Measurements from ENCODE around the gene GTF2IRD2.
"Not testable (repeated sequence)": the region's sequence is repeated elsewhere in the genome, so short reads cannot be mapped to it uniquely, and the experiment has no call there.

Gene GTF2IRD2

GRCh38 chr7:74783595-74783994 lies 67.8 kb downstream of the GTF2IRD2 start:
- DNase-seq: not testable (repeated sequence)

- DNase-seq: not testable (repeated sequence)
Measured at GRCh38 chr7:74781746-74782145, 69.7 kb downstream of the GTF2IRD2 start.

- not testable (repeated sequence) for DNase-seq
Measured at GRCh38 chr7:74779053-74779452, 72.4 kb downstream of the GTF2IRD2 start.

GRCh38 chr7:74775111-74775510 lies 76.3 kb downstream of the GTF2IRD2 start:
- DNase-seq: not testable (repeated sequence)

GRCh38 chr7:74773760-74774750 lies 77.3 kb downstream of the GTF2IRD2 start, which contains the start of gene NCF1:
Gene NCF1, plus strand, starts transcription at chr7:74774011. Its CDS starts 21 bp downstream, at chr7:74774032.
- not testable (repeated sequence) for DNase-seq

DNA sequence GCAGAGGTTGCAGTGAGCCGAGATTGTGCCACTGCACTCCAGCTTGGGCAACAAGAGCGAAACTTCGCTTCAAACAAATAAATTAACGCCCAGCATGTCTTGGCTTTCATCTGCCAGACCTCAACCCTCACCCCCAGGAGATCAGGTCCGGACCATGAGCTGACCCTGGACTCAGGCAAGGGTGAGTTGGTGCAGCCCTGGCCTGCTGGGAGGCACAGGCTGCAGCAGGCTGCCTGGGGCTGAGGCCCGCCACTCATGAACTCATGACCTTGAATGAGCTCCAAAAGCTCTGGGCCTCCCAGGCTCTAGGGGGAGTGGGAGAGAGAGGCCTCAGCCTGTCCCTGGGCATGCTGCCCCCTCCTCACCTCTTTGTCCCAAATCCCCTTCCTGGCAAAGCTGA lies 79.3 kb downstream of the GTF2IRD2 start:
- not testable (repeated sequence) for DNase-seq

- not testable (repeated sequence) for DNase-seq
Measured at GRCh38 chr7:74770062-74770461, 81.3 kb downstream of the GTF2IRD2 start.

- not testable (repeated sequence) for DNase-seq
Measured at GRCh38 chr7:74766991-74767390, 84.4 kb downstream of the GTF2IRD2 start.

- DNase-seq: not testable (repeated sequence)
Measured at GRCh38 chr7:74766509-74766908, 84.9 kb downstream of the GTF2IRD2 start.

GRCh38 chr7:74765205-74765918 lies 86.0 kb downstream of the GTF2IRD2 start:
- not testable (repeated sequence) for DNase-seq

- DNase-seq: not testable (repeated sequence)
Measured at GRCh38 chr7:74758982-74759381, 92.4 kb downstream of the GTF2IRD2 start.

- DNase-seq: not testable (repeated sequence)
Measured at GRCh38 chr7:74758268-74758667, 93.1 kb downstream of the GTF2IRD2 start.

DNA sequence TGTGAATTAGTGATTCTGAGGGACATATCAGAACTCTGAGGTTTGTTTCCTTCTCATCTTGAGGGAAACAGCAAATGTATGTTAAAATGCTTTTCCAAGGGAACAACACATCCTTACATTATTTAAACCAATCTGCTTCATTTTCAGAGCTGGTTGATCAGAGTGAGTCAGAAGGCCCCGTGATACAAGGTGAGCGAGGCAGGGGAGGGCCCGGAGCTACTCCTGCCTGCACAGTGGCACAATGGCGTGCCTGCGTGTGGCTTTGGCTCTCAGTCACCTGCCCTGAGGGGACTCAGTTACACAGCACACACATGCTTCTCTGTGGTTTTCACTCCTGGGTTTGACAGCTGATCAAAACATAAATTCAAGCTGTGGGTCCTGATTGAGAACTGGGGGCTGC lies 94.7 kb downstream of the GTF2IRD2 start:
- not testable (repeated sequence) for DNase-seq

DNA sequence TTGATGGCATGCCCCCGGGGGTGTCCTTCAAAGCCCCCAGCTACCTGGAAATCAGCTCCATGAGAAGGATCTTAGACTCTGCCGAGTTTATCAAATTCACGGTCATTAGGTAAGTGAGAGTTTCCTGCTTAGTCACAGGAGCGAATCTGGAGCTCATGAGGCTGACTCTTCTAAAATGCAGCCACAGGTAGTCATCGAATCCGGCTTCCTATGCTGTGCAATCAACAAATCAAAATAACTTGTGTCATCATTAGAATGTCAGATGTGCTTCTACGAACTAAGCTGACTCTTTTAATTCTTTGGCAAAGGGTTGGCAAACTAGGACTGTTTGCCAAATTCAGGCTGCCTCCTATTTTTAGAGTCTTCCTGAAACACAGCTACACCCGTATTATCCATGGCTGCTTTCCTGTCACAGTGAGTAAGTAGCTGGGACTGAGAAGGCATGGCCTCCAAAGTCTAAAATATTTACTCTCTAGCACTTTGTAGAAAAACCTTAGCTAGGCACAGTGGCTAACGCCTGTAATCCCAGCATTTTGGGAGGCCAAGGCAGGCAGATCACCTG lies 97.4 kb downstream of the GTF2IRD2 start:
- DNase-seq: not testable (repeated sequence)

All from NCI-H510A treated with DMSO at 0.1 percent for 48 hours (cell line).